Measurements from ENCODE around the gene ADGRL3.

ADGRL3 gene

GRCh38 chr4:61559396-61559795 is 359.3 kb downstream of the ADGRL3 start:
- Histone ChIP-seq H2AFZ (ENCODE audit: low read depth, low read length) (no peak overlapping the region), H3K27me3 (ENCODE audit: low read depth, low read length) (no peaks in the 10 kb centered on the region), H3K4me3 (ENCODE audit: low read length) (no peak overlapping the region), H3K9ac (ENCODE audit: low read length) (no peak overlapping the region), H4K20me1 (ENCODE audit: insufficient read depth, low read length) (no peaks in the 10 kb centered on the region), H3K27ac (ENCODE audit: low read length) (no peak overlapping the region), H3K79me2 (ENCODE audit: low read length) (no peaks in the 10 kb centered on the region), H3K4me2 (ENCODE audit: low read length) (no peak overlapping the region), H3K9me3 (ENCODE audit: insufficient read depth, low read length) (no peaks in the 10 kb centered on the region), H3K36me3 (replicated peaks; ENCODE audit: low read depth, low read length) (no peaks in the 10 kb centered on the region), H3K4me1 (ENCODE audit: low read length) (no peaks in the 10 kb centered on the region)
- no peak for TF ChIP-seq EZH2phosphoT487 (IDR thresholded peaks at IDR 0.05; ENCODE audit: low read depth)
- TF ChIP-seq CTCF (IDR thresholded peaks at IDR 0.05; ENCODE audit: low read depth, low read length) = no peak

- Histone ChIP-seq H3K27ac (ENCODE audit: low read length) (no peak overlapping the region), H4K20me1 (ENCODE audit: insufficient read depth, low read length) (no peaks in the 10 kb centered on the region), H3K27me3 (ENCODE audit: low read depth, low read length) (no peaks in the 10 kb centered on the region), H2AFZ (ENCODE audit: low read depth, low read length) (no peak overlapping the region), H3K79me2 (ENCODE audit: low read length) (no peaks in the 10 kb centered on the region), H3K4me2 (ENCODE audit: low read length) (no peak overlapping the region), H3K4me1 (ENCODE audit: low read length) (no peaks in the 10 kb centered on the region), H3K36me3 (replicated peaks; ENCODE audit: low read depth, low read length) (no peaks in the 10 kb centered on the region), H3K4me3 (ENCODE audit: low read length) (no peak overlapping the region), H3K9me3 (ENCODE audit: insufficient read depth, low read length) (no peaks in the 10 kb centered on the region), H3K9ac (ENCODE audit: low read length) (no peak overlapping the region)
- TF ChIP-seq EZH2phosphoT487 (IDR thresholded peaks at IDR 0.05; ENCODE audit: low read depth) = no peak
- no peak for TF ChIP-seq CTCF (IDR thresholded peaks at IDR 0.05; ENCODE audit: low read depth, low read length)
Measured at GRCh38 chr4:61561028-61561427, 360.9 kb downstream of the ADGRL3 start.

- H3K79me2 ChIP-seq (ENCODE audit: low read length) = no peaks in the 10 kb centered on the region
- no peak overlapping the region for H3K4me3 ChIP-seq (ENCODE audit: low read length)
- no peaks in the 10 kb centered on the region for H3K36me3 ChIP-seq (replicated peaks; ENCODE audit: low read depth, low read length)
- no peaks in the 10 kb centered on the region for H3K4me1 ChIP-seq (ENCODE audit: low read length)
- no peaks in the 10 kb centered on the region for H3K9me3 ChIP-seq (ENCODE audit: insufficient read depth, low read length)
- H4K20me1 ChIP-seq (ENCODE audit: insufficient read depth, low read length) = no peaks in the 10 kb centered on the region
- no peak overlapping the region for H3K9ac ChIP-seq (ENCODE audit: low read length)
- H3K27ac ChIP-seq (ENCODE audit: low read length) = no peak overlapping the region
- H2AFZ ChIP-seq (ENCODE audit: low read depth, low read length) = no peak overlapping the region
- TF ChIP-seq EZH2phosphoT487 (IDR thresholded peaks at IDR 0.05; ENCODE audit: low read depth) (no peak), CTCF (IDR thresholded peaks at IDR 0.05; ENCODE audit: low read depth, low read length) (no peak)
- no peaks in the 10 kb centered on the region for H3K27me3 ChIP-seq (ENCODE audit: low read depth, low read length)
- H3K4me2 ChIP-seq (ENCODE audit: low read length) = no peak overlapping the region
Measured at GRCh38 chr4:61571761-61572559, 371.8 kb downstream of the ADGRL3 start.

GRCh38 chr4:61575796-61576195 is 375.7 kb downstream of the ADGRL3 start:
- no peaks in the 10 kb centered on the region for H3K4me1 ChIP-seq (ENCODE audit: low read length)
- H3K4me3 ChIP-seq (ENCODE audit: low read length) = no peak overlapping the region
- H3K27me3 ChIP-seq (ENCODE audit: low read depth, low read length) = no peaks in the 10 kb centered on the region
- TF ChIP-seq CTCF (IDR thresholded peaks at IDR 0.05; ENCODE audit: low read depth, low read length) = no peak
- TF ChIP-seq EZH2phosphoT487 (IDR thresholded peaks at IDR 0.05; ENCODE audit: low read depth) = no peak
- no peak overlapping the region for H3K27ac ChIP-seq (ENCODE audit: low read length)
- no peak overlapping the region for H3K9ac ChIP-seq (ENCODE audit: low read length)
- no peaks in the 10 kb centered on the region for H3K79me2 ChIP-seq (ENCODE audit: low read length)
- H2AFZ ChIP-seq (ENCODE audit: low read depth, low read length) = no peak overlapping the region
- no peaks in the 10 kb centered on the region for H3K9me3 ChIP-seq (ENCODE audit: insufficient read depth, low read length)
- no peaks in the 10 kb centered on the region for H4K20me1 ChIP-seq (ENCODE audit: insufficient read depth, low read length)
- no peak overlapping the region for H3K4me2 ChIP-seq (ENCODE audit: low read length)
- H3K36me3 ChIP-seq (replicated peaks; ENCODE audit: low read depth, low read length) = no peaks in the 10 kb centered on the region

Data from OCI-LY3 (cell line).